Measurements from ENCODE around the gene UBAP1.
"Not testable (repeated sequence)": the region's sequence is repeated elsewhere in the genome, so short reads cannot be mapped to it uniquely, and the experiment has no call there.

Gene UBAP1

DNA sequence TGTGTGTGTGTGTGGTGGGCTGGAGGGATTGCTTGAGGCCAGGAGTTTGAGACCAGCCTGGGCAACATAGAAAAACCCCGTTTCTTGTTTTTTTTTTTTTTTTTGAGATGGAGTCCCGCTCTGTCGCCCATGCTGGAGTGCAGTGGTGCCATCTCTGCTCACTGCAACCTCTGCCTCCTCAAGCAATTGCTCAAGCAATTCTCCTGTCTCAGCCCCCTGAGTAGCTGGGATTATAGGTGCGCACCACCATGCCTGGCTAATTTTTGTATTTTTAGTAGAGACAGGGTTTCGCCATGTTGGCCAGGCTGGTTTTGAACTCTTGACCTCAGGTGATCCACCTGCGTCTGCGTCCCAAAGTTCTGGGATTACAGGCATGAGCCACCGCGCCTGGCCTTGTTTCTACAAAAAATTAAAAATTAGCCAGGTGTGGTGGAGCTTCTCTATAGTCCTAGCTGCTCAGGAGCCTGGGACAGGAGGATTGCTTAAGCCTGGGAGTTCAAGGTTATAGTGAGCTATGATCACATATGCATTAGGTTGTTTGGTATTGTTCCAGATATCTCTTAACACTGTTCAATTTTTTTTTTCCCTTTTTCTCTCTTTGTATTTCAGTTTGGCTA lies 47.4 kb downstream of the UBAP1 start:
- not testable (repeated sequence) for DNase-seq (ENCODE audit: low spot score)

- DNase-seq (ENCODE audit: low spot score), result no peak
Measured at GRCh38 chr9:34227445-34227844, 48.6 kb downstream of the UBAP1 start.

DNA sequence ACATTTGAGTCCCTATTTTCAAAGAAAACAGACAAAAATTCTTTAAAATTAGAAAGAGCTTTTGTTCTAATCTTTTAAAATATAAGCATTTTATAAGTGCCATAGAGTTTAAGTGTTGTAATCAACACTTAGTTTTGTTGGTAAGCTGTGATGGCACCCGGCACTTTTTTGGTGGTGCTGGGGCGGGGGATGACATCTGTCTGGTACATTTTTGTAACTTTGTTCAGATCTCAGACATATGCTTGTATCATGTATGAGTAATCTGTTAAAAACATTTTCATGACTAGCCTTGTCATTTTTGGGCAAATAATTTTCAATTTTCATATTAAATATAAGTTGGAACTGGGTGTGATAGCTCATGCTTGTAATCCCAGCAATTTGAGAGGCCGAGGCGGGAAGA lies 51.7 kb downstream of the UBAP1 start:
- DNase-seq (ENCODE audit: low spot score), result no peak

- DNase-seq (ENCODE audit: low spot score), result no peak
Measured at GRCh38 chr9:34232201-34232600, 53.4 kb downstream of the UBAP1 start.

GRCh38 chr9:34233672-34234071 lies 54.8 kb downstream of the UBAP1 start:
- no peak for DNase-seq (ENCODE audit: low spot score)

GRCh38 chr9:34237836-34238235 lies 59.0 kb downstream of the UBAP1 start:
- DNase-seq (ENCODE audit: low spot score), result no peak

DNA sequence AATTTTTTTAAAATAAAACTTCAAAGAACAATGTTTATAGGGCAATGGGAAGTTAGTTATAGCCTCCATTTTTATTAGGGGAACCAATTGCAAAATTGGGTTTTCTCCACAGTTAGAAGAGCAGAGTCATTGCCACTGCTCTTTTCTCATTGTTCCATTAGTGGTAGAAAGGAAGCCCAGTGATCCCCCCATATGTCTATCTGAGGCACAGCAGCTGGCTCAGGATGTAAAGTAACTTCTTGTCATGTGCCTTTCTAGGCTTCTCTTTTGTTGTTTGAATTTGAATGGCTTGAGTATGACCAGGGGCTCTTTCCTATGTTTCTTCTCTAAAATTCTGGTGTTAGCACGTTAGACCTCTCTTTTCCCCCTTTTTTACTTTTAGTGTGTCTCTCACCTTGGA lies 61.2 kb downstream of the UBAP1 start:
- no peak for DNase-seq (ENCODE audit: low spot score)

- DNase-seq (ENCODE audit: low spot score), result no peak
Measured at GRCh38 chr9:34242830-34243229, 64.0 kb downstream of the UBAP1 start.

DNA sequence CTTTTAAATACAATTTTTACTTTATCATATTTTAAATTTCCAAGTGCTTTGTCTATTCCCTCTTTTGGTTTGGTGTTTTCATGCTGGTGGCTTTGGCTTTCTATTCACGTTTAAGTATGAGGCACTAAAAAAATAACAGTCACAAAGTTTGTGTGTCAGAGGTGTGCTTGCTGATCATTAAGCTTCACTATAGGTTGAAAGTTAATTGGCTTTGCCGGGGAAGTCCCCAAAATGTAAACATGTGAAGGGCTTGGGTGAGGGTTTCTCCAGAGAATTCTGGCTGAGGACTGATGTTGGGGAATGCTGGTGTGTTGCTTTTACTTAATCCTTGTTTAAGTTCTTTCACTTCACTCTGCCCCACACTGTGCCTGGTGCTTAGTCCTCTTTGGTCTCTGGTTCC lies 66.4 kb downstream of the UBAP1 start:
- DNase-seq (ENCODE audit: low spot score), result not testable (repeated sequence)

DNA sequence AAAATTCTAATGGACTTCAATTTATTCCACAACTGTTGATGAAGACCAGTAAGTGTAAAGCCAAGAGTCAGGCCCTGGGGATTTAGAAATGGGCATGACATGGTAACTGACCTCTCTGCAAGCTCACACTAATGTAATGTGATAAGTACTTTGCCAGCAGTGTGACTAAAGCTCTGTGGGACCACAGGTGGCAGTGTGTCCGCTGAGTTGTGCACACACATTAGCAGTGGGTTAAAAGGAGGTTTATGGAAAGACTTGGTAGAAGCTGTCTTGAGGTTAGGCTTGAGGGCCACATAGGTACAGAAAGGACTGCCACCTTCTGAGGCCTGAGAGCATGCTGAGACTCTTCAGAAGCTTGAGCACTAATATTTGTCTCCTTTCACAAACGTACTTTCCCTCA lies 67.6 kb downstream of the UBAP1 start:
- DNase-seq (ENCODE audit: low spot score), result no peak

GRCh38 chr9:34247782-34248181 lies 68.9 kb downstream of the UBAP1 start:
- not testable (repeated sequence) for DNase-seq (ENCODE audit: low spot score)

DNA sequence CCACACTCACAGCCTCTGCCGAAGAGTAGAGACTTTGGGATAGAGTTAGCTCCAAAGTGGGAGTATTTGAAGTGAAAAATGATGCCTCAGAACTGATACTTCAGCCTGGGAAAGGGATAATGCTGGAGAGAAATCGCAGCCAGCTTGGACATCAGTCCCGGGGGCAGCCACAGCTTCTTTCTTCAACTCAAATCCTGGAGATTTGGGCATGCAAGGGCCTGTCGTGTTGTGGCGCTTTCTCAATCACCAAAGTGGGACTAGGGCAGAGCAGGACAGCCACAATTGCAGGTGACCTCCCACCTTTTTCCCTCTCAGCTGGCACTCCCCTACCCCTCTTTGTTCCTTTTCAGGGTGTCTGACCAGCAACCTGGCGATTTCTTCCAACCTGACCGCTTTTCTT lies 70.4 kb downstream of the UBAP1 start:
- no peak for DNase-seq (ENCODE audit: low spot score)

GRCh38 chr9:34250721-34251120 lies 71.9 kb downstream of the UBAP1 start:
- DNase-seq (ENCODE audit: low spot score), result no peak

DNA sequence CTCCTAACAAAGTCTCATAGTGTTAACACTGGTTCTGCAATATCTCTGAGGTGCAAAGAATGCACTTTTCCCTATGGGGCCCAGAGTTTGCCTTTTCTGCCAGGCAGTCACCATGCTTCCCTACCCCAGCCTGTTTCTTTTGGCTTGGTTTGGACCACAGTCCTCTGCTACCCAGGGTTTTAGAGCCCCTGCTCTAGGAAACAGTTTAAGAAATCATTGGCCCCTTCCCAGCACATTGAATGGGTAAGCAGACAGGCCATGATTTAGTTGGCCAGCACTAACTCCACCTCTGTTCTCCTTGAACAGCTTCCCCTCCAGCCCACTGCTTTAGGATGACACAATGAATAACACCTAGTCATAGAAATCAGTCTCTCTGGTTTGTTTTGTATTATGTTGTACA lies 73.2 kb downstream of the UBAP1 start:
- DNase-seq (ENCODE audit: low spot score), result no peak

GRCh38 chr9:34252670-34253459 lies 74.0 kb downstream of the UBAP1 start:
- peak; percentile 54 for DNase-seq (ENCODE audit: low spot score)

DNA sequence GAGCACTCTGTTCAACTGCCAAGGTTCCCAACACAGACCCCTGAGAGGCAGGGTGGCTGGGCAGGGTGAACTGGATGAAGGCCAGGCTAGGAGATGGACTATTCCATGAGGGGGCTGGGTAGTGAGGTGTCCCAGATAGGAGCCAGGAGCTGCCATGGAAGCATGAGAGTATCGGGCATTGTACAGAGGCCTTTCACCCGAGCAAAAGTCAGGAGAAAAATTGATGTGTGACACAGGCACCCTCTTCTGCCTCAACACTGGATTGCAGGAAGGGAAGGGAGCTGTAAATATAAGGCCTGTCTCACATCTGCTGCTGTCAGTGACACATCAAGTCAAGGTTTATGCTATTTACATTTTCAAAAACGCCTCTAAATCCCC lies 74.6 kb downstream of the UBAP1 start:
- no peak for DNase-seq (ENCODE audit: low spot score)

- DNase-seq (ENCODE audit: low spot score), result no peak
Measured at GRCh38 chr9:34254141-34254913, 75.5 kb downstream of the UBAP1 start.

GRCh38 chr9:34254966-34255825 lies 76.4 kb downstream of the UBAP1 start:
- DNase-seq (ENCODE audit: low spot score), result no peak

DNA sequence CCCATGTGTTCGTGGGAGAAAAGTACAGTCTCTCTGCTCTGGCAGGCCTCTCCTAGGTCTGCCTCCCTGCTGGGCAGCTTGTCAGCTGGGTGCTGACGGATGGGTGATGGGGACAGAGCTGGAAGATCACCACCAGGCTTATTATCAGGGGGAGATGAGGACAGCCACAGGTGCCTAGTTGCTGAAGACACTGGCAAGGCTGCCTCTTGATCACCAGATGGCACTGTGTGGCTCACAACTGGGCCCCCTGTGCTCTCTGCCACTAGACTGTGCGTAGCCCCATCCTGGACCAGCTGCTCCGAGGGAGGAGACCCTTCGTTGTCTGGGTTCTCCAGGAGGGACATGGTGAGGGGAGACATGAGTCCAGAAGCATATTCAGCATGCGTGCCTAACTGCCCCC lies 77.3 kb downstream of the UBAP1 start:
- DNase-seq (ENCODE audit: low spot score), result no peak

DNA sequence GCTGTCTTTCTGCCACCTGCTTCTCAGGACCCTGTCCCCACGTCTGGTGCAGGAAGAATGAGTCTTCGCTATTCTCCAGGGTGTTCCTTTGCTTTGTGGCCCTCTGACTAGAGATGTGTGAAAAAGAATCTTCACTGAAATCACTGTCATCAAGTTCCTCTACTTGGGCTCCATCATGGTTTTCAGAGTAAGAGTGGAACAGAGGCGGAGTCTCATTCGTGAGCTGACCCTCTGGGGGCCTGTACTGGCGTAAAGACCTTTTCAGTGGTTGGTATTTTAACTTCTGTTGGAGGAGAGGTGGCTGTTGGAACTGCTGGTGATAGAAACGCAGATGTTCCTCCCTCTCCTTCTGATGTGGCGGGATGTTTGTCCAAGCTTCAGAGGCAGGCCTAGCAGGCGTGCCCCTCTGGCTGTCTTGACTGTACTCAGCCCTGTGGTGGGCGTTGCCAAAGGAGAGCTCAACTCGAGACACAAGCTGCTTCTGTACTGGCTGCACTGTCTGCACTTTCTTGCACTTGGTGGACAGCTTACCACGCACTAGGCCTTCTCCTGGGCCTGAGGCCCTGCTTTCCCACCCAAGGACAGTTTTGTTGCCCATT lies 78.2 kb downstream of the UBAP1 start:
- DNase-seq (ENCODE audit: low spot score), result no peak

DNA sequence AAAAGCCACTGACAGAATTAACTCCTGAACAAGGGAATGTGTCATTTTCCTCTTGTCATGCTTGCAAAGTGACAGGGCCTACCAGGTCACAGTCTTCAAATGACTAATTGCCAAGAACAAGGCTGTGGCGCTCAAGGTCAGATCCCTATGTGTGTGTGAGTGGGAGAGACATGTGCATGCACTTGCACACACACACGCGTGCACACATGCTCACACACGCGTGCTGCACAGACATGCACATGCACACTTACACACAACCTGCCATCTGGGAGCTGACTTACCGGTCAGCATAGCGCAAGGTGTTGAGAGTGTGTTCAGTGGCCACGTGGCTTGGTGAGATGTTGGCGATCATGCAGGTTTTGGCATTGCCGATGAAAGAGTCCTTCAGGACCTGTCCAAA lies 80.5 kb downstream of the UBAP1 start:
- DNase-seq (ENCODE audit: low spot score), result no peak

GRCh38 chr9:34262971-34263370 lies 84.1 kb downstream of the UBAP1 start:
- DNase-seq (ENCODE audit: low spot score), result no peak
